HEK293 (cell line): ENCODE results near the gene TNNC1.

ENCODE experiments used
- CTCF ChIA-PET: fragments of 350-600 bp; formaldehyde crosslinking; extraction: SDS; loops from one replicate; lab custom pipeline; 2021; ENCODE audit warnings: antibody characterized with exemption; lab: Yijun Ruan, JAX
- POLR2A ChIA-PET: fragments of 300-600 bp; formaldehyde crosslinking; extraction: SDS; loops from one replicate; lab custom pipeline; 2020; ENCODE audit warnings: antibody characterized with exemption, inconsistent platforms; lab: Yijun Ruan, JAX
- H3K27ac ChIP-seq: fragments of 200-500 bp; sonication (Bioruptor generic); 2 replicates; pipeline ENCODE4 v1.5.1; 2014; ENCODE audit warnings: low read depth, low read length, control low read depth, inconsistent platforms; ENCODE audit errors: extremely low read depth
- H3K36me3 ChIP-seq, 2 experiments: fragments of 200-500 bp in 1 of 2; sonication (Bioruptor generic) in 1 of 2; 1 replicate in 1 of 2; 2 replicates in 1 of 2; pipeline ENCODE4 v1.5.1; 2014 to 2017; ENCODE audit warnings: inconsistent platforms in 2 of 2, low read length in 2 of 2; ENCODE audit not compliant: control insufficient read depth in 2 of 2, insufficient read depth in 1 of 2
- H3K4me1 ChIP-seq: fragments of 200-500 bp; sonication (Bioruptor generic); 2 replicates; pipeline ENCODE4 v1.5.1; 2014; ENCODE audit warnings: mild to moderate bottlenecking, low read length, inconsistent platforms; ENCODE audit not compliant: control insufficient read depth, insufficient read depth
- H3K4me3 ChIP-seq: 2 replicates; pipeline ENCODE4 v1.5.1; 2011; ENCODE audit warnings: low read depth, mild to moderate bottlenecking, control low read depth, low read length, moderate library complexity
- H3K9me3 ChIP-seq: fragments of 200-500 bp; sonication (Bioruptor generic); 2 replicates; pipeline ENCODE4 v1.5.1; 2014; ENCODE audit warnings: low read depth, low read length, inconsistent platforms; ENCODE audit not compliant: control insufficient read depth, insufficient read depth
- ZNF548 ChIP-seq: fragments of 450-650 bp; formaldehyde crosslinking; IDR thresholded peaks from 2 replicates; pipeline ENCODE4 v1.5.1; 2016; ENCODE audit warnings: missing biosample characterization, missing genetic modification characterization
- ZNF549 ChIP-seq: fragments of 450-650 bp; IDR thresholded peaks from 2 replicates; pipeline ENCODE4 v1.5.1; 2018; ENCODE audit warnings: missing biosample characterization, missing genetic modification characterization, mild to moderate bottlenecking, inconsistent platforms, moderate library complexity
- ZSCAN23 ChIP-seq: fragments of 450-650 bp; formaldehyde crosslinking; IDR thresholded peaks from 2 replicates; pipeline ENCODE4 v1.5.1; 2016; ENCODE audit warnings: missing biosample characterization, missing genetic modification characterization
- ZXDB ChIP-seq: fragments of 450-650 bp; formaldehyde crosslinking; IDR thresholded peaks from 2 replicates; pipeline ENCODE4 v1.5.1; 2016; ENCODE audit warnings: missing biosample characterization, missing genetic modification characterization
- TF ChIP-seq, protein P1 (sequence below): fragments of 450-650 bp; formaldehyde crosslinking; IDR thresholded peaks from 2 replicates; pipeline ENCODE4 v1.5.1; 2016; ENCODE audit warnings: missing biosample characterization, missing genetic modification characterization
- TF ChIP-seq, protein P2 (sequence below): fragments of 450-650 bp; formaldehyde crosslinking; conservative IDR thresholded peaks from 2 replicates; pipeline ENCODE4 v1.5.1; 2016; ENCODE audit warnings: low read depth, missing biosample characterization, missing genetic modification characterization
- TF ChIP-seq, protein P3 (sequence below): fragments of 450-650 bp; formaldehyde crosslinking; IDR thresholded peaks from 2 replicates; pipeline ENCODE4 v1.5.1; 2016; ENCODE audit warnings: missing biosample characterization, missing genetic modification characterization
- TF ChIP-seq, protein P4 (sequence below): fragments of 450-650 bp; formaldehyde crosslinking; IDR thresholded peaks from 2 replicates; pipeline ENCODE4 v1.5.1; 2016; ENCODE audit warnings: missing biosample characterization, missing genetic modification characterization
- TF ChIP-seq, protein P5 (sequence below): fragments of 450-650 bp; formaldehyde crosslinking; optimal IDR thresholded peaks from 2 replicates; pipeline ENCODE3; 2016; ENCODE audit warnings: missing biosample characterization, mild to moderate bottlenecking, missing genetic modification characterization
- TF ChIP-seq, protein P6 (sequence below): fragments of 450-650 bp; formaldehyde crosslinking; IDR thresholded peaks from 2 replicates; pipeline ENCODE4 v1.5.1; 2016; ENCODE audit warnings: missing biosample characterization, missing genetic modification characterization
- TF ChIP-seq, protein P7 (sequence below): fragments of 450-650 bp; formaldehyde crosslinking; IDR thresholded peaks from 2 replicates; pipeline ENCODE4 v1.5.1; 2016; ENCODE audit warnings: missing biosample characterization, missing genetic modification characterization

The TNNC1 gene

DNA sequence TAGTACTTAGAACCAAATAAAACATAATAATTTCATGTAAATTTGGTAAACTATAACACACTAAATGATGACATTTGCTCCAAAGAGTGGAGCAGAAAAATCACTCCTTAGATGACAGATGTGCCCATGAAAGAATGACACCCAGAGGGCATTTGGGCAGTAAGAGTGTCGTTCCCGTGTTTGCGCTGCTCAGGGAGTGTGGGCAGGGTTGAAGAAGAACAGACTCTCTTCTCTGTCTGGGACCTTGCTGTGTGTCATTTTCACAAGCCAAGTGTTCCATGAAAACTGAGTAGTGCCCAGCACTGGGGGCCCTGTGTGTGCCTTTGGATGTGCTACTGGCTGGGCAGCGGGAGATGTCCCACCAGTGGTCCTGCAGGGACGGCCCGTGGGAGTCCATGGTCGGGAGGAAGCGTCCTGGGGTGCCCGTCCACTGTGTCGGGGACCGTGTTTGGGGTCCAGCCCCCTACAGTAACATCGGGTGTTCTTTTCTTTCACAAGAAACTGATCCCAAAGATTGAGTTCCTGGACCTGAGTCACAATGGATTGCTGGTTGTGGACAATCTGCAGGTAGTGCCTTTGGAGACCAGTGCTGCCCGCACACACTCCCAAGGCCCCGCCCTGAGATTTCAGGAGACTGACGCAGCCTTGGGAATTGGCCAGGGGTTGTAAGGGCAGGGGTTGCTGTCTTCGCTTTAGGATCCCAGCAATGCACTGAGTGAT, 23.4 kb upstream of the TNNC1 start:
- TF ChIP-seq ZSCAN23, result no peak
- TF ChIP-seq, protein P1, sequence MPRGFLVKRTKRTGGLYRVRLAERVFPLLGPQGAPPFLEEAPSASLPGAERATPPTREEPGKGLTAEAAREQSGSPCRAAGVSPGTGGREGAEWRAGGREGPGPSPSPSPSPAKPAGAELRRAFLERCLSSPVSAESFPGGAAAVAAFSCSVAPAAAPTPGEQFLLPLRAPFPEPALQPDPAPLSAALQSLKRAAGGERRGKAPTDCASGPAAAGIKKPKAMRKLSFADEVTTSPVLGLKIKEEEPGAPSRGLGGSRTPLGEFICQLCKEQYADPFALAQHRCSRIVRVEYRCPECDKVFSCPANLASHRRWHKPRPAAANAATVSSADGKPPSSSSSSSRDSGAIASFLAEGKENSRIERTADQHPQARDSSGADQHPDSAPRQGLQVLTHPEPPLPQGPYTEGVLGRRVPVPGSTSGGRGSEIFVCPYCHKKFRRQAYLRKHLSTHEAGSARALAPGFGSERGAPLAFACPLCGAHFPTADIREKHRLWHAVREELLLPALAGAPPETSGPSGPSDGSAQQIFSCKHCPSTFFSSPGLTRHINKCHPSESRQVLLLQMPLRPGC (tag by site-specific recombination), result no peak
- no peak for TF ChIP-seq ZNF548 (tag by site-specific recombination)
- TF ChIP-seq, protein P2, sequence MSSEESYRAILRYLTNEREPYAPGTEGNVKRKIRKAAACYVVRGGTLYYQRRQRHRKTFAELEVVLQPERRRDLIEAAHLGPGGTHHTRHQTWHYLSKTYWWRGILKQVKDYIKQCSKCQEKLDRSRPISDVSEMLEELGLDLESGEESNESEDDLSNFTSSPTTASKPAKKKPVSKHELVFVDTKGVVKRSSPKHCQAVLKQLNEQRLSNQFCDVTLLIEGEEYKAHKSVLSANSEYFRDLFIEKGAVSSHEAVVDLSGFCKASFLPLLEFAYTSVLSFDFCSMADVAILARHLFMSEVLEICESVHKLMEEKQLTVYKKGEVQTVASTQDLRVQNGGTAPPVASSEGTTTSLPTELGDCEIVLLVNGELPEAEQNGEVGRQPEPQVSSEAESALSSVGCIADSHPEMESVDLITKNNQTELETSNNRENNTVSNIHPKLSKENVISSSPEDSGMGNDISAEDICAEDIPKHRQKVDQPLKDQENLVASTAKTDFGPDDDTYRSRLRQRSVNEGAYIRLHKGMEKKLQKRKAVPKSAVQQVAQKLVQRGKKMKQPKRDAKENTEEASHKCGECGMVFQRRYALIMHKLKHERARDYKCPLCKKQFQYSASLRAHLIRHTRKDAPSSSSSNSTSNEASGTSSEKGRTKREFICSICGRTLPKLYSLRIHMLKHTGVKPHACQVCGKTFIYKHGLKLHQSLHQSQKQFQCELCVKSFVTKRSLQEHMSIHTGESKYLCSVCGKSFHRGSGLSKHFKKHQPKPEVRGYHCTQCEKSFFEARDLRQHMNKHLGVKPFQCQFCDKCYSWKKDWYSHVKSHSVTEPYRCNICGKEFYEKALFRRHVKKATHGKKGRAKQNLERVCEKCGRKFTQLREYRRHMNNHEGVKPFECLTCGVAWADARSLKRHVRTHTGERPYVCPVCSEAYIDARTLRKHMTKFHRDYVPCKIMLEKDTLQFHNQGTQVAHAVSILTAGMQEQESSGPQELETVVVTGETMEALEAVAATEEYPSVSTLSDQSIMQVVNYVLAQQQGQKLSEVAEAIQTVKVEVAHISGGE, result no peak
- TF ChIP-seq ZNF549 (tag by site-specific recombination), result no peak
- TF ChIP-seq, protein P3, sequence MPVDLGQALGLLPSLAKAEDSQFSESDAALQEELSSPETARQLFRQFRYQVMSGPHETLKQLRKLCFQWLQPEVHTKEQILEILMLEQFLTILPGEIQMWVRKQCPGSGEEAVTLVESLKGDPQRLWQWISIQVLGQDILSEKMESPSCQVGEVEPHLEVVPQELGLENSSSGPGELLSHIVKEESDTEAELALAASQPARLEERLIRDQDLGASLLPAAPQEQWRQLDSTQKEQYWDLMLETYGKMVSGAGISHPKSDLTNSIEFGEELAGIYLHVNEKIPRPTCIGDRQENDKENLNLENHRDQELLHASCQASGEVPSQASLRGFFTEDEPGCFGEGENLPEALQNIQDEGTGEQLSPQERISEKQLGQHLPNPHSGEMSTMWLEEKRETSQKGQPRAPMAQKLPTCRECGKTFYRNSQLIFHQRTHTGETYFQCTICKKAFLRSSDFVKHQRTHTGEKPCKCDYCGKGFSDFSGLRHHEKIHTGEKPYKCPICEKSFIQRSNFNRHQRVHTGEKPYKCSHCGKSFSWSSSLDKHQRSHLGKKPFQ (tag by site-specific recombination), result no peak
- TF ChIP-seq, protein P4, sequence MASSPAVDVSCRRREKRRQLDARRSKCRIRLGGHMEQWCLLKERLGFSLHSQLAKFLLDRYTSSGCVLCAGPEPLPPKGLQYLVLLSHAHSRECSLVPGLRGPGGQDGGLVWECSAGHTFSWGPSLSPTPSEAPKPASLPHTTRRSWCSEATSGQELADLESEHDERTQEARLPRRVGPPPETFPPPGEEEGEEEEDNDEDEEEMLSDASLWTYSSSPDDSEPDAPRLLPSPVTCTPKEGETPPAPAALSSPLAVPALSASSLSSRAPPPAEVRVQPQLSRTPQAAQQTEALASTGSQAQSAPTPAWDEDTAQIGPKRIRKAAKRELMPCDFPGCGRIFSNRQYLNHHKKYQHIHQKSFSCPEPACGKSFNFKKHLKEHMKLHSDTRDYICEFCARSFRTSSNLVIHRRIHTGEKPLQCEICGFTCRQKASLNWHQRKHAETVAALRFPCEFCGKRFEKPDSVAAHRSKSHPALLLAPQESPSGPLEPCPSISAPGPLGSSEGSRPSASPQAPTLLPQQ (tag by site-specific recombination), result no peak
- TF ChIP-seq, protein P5, sequence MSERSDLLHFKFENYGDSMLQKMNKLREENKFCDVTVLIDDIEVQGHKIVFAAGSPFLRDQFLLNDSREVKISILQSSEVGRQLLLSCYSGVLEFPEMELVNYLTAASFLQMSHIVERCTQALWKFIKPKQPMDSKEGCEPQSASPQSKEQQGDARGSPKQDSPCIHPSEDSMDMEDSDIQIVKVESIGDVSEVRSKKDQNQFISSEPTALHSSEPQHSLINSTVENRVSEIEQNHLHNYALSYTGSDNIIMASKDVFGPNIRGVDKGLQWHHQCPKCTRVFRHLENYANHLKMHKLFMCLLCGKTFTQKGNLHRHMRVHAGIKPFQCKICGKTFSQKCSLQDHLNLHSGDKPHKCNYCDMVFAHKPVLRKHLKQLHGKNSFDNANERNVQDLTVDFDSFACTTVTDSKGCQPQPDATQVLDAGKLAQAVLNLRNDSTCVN, result no peak
- TF ChIP-seq, protein P6, sequence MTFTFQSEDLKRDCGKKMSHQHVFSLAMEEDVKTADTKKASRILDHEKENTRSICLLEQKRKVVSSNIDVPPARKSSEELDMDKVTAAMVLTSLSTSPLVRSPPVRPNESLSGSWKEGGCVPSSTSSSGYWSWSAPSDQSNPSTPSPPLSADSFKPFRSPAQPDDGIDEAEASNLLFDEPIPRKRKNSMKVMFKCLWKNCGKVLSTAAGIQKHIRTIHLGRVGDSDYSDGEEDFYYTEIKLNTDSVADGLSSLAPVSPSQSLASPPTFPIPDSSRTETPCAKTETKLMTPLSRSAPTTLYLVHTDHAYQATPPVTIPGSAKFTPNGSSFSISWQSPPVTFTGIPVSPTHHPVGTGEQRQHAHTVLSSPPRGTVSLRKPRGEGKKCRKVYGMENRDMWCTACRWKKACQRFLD (tag by site-specific recombination), result no peak
- no peak for TF ChIP-seq ZXDB (tag by site-specific recombination)
- TF ChIP-seq, protein P7, sequence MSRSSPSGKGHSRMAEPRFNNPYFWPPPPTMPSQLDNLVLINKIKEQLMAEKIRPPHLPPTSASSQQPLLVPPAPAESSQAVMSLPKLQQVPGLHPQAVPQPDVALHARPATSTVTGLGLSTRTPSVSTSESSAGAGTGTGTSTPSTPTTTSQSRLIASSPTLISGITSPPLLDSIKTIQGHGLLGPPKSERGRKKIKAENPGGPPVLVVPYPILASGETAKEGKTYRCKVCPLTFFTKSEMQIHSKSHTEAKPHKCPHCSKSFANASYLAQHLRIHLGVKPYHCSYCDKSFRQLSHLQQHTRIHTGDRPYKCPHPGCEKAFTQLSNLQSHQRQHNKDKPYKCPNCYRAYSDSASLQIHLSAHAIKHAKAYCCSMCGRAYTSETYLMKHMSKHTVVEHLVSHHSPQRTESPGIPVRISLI (tag by site-specific recombination), result no peak
- Histone ChIP-seq H3K9me3 (no peaks in the 10 kb centered on the region), H3K4me1 (no peaks in the 10 kb centered on the region), H3K27ac (no peak overlapping the region), H3K4me3 (no peak overlapping the region), H3K36me3 (peaks cover 7 to 97% of the 10 kb centered on the region in 2 experiments; a peak in 2 of 3 replicates)
- ChIA-PET CTCF (interaction anchor here (0.6 to 0.7 kb wide), 2 partner anchors 22 to 328 kb away, joined by 3 read pairs; no protein-coding TSS in a partner anchor), POLR2A (no interaction called here)
